Gastrocnemius medialis (tissue), 4 donors: ENCODE results near the gene TMEM86B. TPM values are rescaled to one million over a fixed set of nuclear protein-coding genes. Genes with fewer than 3 reads are reported as not detected.
A peak's percentile ranks its signal among the peaks of the same experiment; 100 is the strongest.

ENCODE experiments used
- ATAC-seq, 2 donors: fragments of 150-250 bp; one replicate each; pipeline ENCODE4 v1.9.1; 2016
- DNase-seq, 2 donors: peaks; one replicate each; pipeline ENCODE4 v3.0.0-alpha.2; 2019
- H3K27ac ChIP-seq, 4 donors: fragments of 200-600 bp; sonication (generic); 1 replicate in 1 of 4; 2 replicates in 3 of 4; pipeline ENCODE4 v1.5.1; 2016 to 2018; ENCODE audit warnings: mild to moderate bottlenecking in 2 of 4, moderate library complexity in 1 of 4
- H3K27me3 ChIP-seq, 3 donors: fragments of 200-600 bp; sonication (generic) in 2 of 3; 1 replicate in 1 of 3; 2 replicates in 2 of 3; pipeline versions ENCODE4 v1.5.1 to v1.6.0; 2016 to 2019; ENCODE audit warnings: mild to moderate bottlenecking in 1 of 3, moderate library complexity in 1 of 3
- H3K36me3 ChIP-seq, 2 donors: fragments of 200-600 bp; sonication (generic) in 1 of 2; one replicate each; pipeline ENCODE4 v1.5.1; 2017 to 2018
- H3K4me1 ChIP-seq, 2 donors: fragments of 200-600 bp; sonication (generic) in 1 of 2; one replicate each; pipeline ENCODE4 v1.5.1; 2016 to 2017; ENCODE audit warnings: mild to moderate bottlenecking in 2 of 2
- H3K4me3 ChIP-seq, 4 donors: fragments of 200-600 bp; sonication (generic) in 3 of 4; 1 replicate in 1 of 4; 2 replicates in 3 of 4; pipeline ENCODE4 v1.5.1; 2016 to 2019; ENCODE audit warnings: mild to moderate bottlenecking in 2 of 4
- H3K9me3 ChIP-seq, 3 donors: fragments of 200-600 bp; sonication (generic) in 2 of 3; 1 replicate in 1 of 3; 2 replicates in 2 of 3; pipeline ENCODE4 v1.5.1; 2016 to 2019
- CTCF ChIP-seq, 5 experiments: fragments of 450-650 bp in 3 of 5; fragments of 200-600 bp in 2 of 5; sonication (generic) in 2 of 5; IDR thresholded peaks in 4 of 5; conservative IDR thresholded peaks in 1 of 5; 1 replicate in 4 of 5; 2 replicates in 1 of 5; pipeline ENCODE4 v1.5.1; 2016 to 2019; ENCODE audit warnings: antibody characterized with exemption in 5 of 5, mild to moderate bottlenecking in 3 of 5, moderate library complexity in 3 of 5
- POLR2A ChIP-seq, 2 donors: fragments of 450-650 bp; IDR thresholded peaks; one replicate each; pipeline ENCODE4 v1.6.1; 2017; ENCODE audit warnings: antibody characterized with exemption in 2 of 2, mild to moderate bottlenecking in 2 of 2, moderate library complexity in 2 of 2
- in situ Hi-C, 4 donors: fragments of 200-750 bp; cut with MboI; loops; one replicate each; pipeline versions ENCODE4 v1.15.0 to v1.8.0; 2017; ENCODE audit warnings: low sequenced_read_pairs in 4 of 4
- intact Hi-C: fragments of 100-400 bp; cut with DNase I; formaldehyde crosslinking; loops from one replicate; pipeline ENCODE4 v1.15.1; 2023; ENCODE audit warnings: low total_unique reads
- total RNA-seq, 4 donors: library from RNA; depleted of rRNA; stranded (reverse); fragments of >200 nt; gene quantifications; one replicate each; pipeline versions ENCODE4 v1.1.0 to v1.2.3, GENCODE V29; 2016

Gene TMEM86B
- total RNA-seq, 4 donors from 2014 or later, result 0.87 to 5.0 (median 1.7) TPM

- Histone ChIP-seq H3K27ac (no peak overlapping the region), H3K27me3 (peaks cover 0 to 2% (median 0%) of the 10 kb centered on the region in 3 donors), H3K9me3 (no peaks in the 10 kb centered on the region), H3K4me3 (no peak overlapping the region), H3K4me1 (no peaks in the 10 kb centered on the region), H3K36me3 (no peaks in the 10 kb centered on the region)
- intact Hi-C loops, result no loop called here
- in situ Hi-C loops, result no loop called here
- TF ChIP-seq POLR2A (IDR thresholded peaks at IDR 0.05), result no peak
- TF ChIP-seq CTCF (IDR thresholded peaks at IDR 0.05 in 4 of 5, conservative IDR thresholded peaks at IDR 0.05 in 1 of 5), result no peak
- ATAC-seq, result no peak
- DNase-seq, result no peak
Measured at GRCh38 chr19:55220525-55220924, 8.0 kb downstream of the TMEM86B start.

GRCh38 chr19:55216461-55217198 is 11.9 kb downstream of the TMEM86B start:
- intact Hi-C loops, result no loop called here
- peaks cover 0 to 12% (median 10%) of the 10 kb centered on the region in 3 donors for H3K27me3 ChIP-seq
- TF ChIP-seq CTCF (IDR thresholded peaks at IDR 0.05 in 4 of 5, conservative IDR thresholded peaks at IDR 0.05 in 1 of 5) (no peak), POLR2A (IDR thresholded peaks at IDR 0.05) (no peak)
- H3K4me1 ChIP-seq, result no peaks in the 10 kb centered on the region
- in situ Hi-C loops, result no loop called here
- no peaks in the 10 kb centered on the region for H3K36me3 ChIP-seq
- H3K4me3 ChIP-seq, result peak overlapping the region in 3 of 4 donors; percentile 6 to 49 (median 38)
- ATAC-seq, result peak; percentile 42 to 75
- peak overlapping the region in 1 of 4 donors; percentile 22 for H3K27ac ChIP-seq
- DNase-seq, result peak; percentile 25 to 41
- no peaks in the 10 kb centered on the region for H3K9me3 ChIP-seq

GRCh38 chr19:55213547-55213946 is 15.0 kb downstream of the TMEM86B start:
- no peaks in the 10 kb centered on the region for H3K9me3 ChIP-seq
- no peak for ATAC-seq
- H3K4me1 ChIP-seq, result no peaks in the 10 kb centered on the region
- no peaks in the 10 kb centered on the region for H3K36me3 ChIP-seq
- in situ Hi-C loops, result no loop called here
- TF ChIP-seq CTCF (IDR thresholded peaks at IDR 0.05 in 4 of 5, conservative IDR thresholded peaks at IDR 0.05 in 1 of 5) (no peak), POLR2A (IDR thresholded peaks at IDR 0.05) (no peak)
- peaks cover 0 to 12% (median 10%) of the 10 kb centered on the region in 3 donors for H3K27me3 ChIP-seq
- intact Hi-C loops, result no loop called here
- DNase-seq, result no peak
- no peak overlapping the region for H3K4me3 ChIP-seq
- H3K27ac ChIP-seq, result no peak overlapping the region

GRCh38 chr19:55212447-55212846 is 16.1 kb downstream of the TMEM86B start:
- Histone ChIP-seq H3K27me3 (peaks cover 0 to 12% (median 10%) of the 10 kb centered on the region in 3 donors), H3K4me3 (no peak overlapping the region), H3K36me3 (no peaks in the 10 kb centered on the region), H3K27ac (no peak overlapping the region), H3K9me3 (no peaks in the 10 kb centered on the region), H3K4me1 (no peaks in the 10 kb centered on the region)
- DNase-seq (no peak), ATAC-seq (no peak)
- in situ Hi-C loops, result no loop called here
- no peak for TF ChIP-seq CTCF (IDR thresholded peaks at IDR 0.05 in 4 of 5, conservative IDR thresholded peaks at IDR 0.05 in 1 of 5)
- no peak for TF ChIP-seq POLR2A (IDR thresholded peaks at IDR 0.05)
- intact Hi-C loops, result no loop called here
